GM21360 (cell line): ENCODE results near the gene ITSN1.
"Not testable (repeated sequence)": the region's sequence is repeated elsewhere in the genome, so short reads cannot be mapped to it uniquely, and the experiment has no call there.

Source experiments
- ATAC-seq: cut with Tn5 transposase; IDR thresholded peaks from one replicate; pipeline ENCODE4 v1.9.1; 2021; ENCODE audit warnings: mild to moderate bottlenecking, moderate library complexity; ENCODE audit not compliant: unreplicated experiment

The ITSN1 gene

GRCh38 chr21:33762803-33763581, 120.7 kb downstream of the ITSN1 start:
- no peak for ATAC-seq

- ATAC-seq: no peak
Measured at GRCh38 chr21:33763582-33763899, 121.2 kb downstream of the ITSN1 start.

DNA sequence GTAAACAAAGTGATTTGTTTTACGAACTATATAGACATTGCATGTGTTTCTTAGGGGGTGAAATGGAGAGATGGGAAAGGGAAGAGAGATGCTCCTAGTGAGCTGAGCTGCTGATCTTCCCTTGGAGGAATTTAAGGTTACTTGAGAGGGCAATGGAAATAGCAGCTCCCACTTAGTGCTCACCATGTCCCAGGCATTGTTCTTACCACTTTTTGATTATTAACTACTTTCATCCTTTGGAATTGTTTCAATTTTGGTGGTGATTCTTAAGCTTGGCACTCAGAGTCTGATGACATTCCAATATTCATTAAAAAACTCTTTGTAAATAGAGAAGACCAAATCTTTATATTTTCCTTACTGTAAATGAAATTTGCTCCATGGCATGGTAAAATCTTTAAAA, 124.9 kb downstream of the ITSN1 start:
- no peak for ATAC-seq

DNA sequence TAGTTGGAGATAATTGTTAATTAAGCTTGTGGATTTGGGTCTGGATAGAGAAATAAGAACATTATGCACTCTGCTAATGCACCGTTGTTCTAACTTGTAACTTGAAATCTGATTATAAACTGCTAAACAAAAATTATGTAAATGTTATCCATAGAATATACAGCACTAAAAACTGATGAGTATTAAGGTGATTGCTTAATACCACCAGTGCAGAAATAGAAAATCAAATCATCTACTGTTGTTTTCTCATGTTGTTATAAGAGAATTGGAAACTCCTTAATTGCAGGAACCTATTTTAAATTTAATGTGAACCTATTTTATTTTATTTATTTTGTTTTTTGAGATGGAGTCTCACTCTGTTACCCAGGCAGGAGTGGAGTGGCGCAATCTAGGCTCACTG, 125.7 kb downstream of the ITSN1 start:
- no peak for ATAC-seq

DNA sequence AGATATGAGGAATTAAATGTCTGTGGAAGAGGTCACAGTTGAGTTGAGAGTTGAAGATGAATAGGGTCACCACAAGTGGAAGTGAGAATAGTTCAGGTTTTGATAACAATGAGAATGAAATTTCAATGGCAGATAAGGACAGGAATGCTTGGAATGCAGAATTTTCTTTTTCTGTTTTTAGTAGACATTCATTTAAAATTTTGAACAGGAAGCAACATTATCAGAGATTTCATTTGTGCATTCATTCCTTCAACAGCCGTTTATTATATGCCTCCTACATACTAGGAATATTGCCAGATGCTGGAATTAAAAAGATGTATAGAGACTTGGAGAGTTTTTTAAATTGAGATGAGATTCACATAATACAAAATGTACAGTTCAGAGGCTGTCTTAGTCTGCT, 126.8 kb downstream of the ITSN1 start:
- ATAC-seq: no peak

DNA sequence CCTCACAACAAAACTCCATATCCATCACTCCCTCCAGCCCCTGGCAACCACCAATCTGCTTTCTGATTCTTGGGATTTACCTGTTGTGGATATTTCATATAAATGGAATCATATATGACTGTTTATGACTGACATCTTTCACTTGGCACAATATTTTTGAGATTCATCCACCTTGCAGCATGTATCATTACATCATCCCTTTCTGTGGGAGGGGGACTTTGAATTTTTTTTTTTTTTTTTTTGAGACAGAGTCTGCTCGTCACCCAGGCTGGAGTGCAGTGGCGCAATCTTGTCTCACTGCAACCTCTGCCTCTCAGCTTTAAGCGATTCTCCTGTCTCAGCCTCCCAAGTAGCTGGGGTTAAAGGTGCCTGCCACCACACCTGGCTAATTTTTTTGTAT, 128.2 kb downstream of the ITSN1 start:
- ATAC-seq: no peak

DNA sequence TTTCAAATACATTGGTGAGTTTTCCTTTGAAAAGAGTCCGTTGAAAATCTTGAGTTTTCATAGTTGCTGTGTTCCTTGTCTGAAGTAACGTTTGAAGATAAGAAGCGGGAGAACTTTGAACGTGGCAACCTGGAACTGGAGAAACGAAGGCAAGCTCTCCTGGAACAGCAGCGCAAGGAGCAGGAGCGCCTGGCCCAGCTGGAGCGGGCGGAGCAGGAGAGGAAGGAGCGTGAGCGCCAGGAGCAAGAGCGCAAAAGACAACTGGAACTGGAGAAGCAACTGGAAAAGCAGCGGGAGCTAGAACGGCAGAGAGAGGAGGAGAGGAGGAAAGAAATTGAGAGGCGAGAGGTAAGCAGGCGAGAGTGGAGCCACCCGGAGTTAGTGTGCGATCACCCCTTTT, 129.7 kb downstream of the ITSN1 start:
- no peak for ATAC-seq

GRCh38 chr21:33774551-33774950, 132.2 kb downstream of the ITSN1 start:
- ATAC-seq: no peak

GRCh38 chr21:33775100-33775828, 133.0 kb downstream of the ITSN1 start:
- ATAC-seq: no peak

DNA sequence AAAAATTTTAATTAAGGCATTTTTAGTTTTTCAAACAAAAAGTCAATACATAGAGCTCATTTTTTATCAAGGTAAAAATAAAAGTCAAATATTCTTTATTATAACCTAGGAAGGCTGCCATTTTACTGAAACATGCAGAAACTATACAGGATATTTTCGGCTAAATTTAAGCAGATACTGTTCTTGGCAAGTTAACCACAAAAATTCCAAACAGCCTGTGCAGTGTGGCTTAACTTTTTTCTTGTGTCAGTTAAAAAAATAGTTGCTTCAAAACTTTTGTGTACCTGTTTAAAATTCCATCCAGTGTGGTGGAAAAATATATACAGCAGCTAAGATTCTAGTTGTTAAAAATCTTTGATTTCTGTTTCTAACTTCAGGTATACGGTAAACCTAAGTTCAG, 138.3 kb downstream of the ITSN1 start:
- no peak for ATAC-seq

DNA sequence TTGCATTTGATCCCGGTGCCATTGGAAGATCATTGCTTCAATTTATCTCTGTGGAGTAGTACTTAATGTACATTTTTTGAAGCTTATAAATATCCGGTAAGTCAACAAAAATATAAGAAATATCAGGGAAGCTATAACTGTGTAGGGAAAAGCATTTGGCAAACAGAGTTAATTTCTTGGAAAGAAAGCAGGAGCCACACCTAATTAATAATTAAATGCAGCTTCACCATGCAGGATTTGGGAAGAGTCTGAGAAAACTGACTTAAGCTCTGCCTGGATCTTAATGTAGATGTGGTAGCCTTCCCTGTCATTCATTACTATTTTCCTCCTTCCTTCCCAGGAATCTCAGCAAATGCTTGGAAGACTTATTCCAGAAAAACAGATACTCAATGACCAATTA, 138.8 kb downstream of the ITSN1 start:
- no peak for ATAC-seq

GRCh38 chr21:33783187-33783979, 141.1 kb downstream of the ITSN1 start:
- ATAC-seq: no peak

- no peak for ATAC-seq
Measured at GRCh38 chr21:33787431-33787830, 145.1 kb downstream of the ITSN1 start.

GRCh38 chr21:33788438-33788837, 146.1 kb downstream of the ITSN1 start:
- ATAC-seq: not testable (repeated sequence)

GRCh38 chr21:33789697-33790096, 147.4 kb downstream of the ITSN1 start:
- ATAC-seq: no peak

- no peak for ATAC-seq
Measured at GRCh38 chr21:33791073-33791472, 148.8 kb downstream of the ITSN1 start.

- ATAC-seq: no peak
Measured at GRCh38 chr21:33794596-33794995, 152.3 kb downstream of the ITSN1 start.

DNA sequence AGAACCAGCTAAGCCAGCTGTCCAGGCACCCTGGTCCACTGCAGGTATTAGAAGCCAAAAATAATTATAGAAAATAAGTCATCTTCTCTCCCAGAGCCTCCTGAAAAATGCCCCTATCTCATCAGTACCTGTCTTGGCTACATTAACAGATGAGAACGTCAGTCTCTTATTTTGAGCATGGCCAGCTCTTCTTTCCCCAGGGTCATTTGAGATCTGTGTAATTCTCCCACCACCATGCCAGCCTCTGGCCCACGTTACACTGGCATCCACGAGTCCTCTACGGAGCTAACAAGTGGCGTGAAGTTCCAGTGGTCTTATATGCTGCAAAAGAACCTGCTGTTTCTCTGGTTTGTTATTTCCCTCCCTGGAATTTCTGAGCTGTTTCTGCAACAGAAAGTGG, 155.3 kb downstream of the ITSN1 start:
- no peak for ATAC-seq

GRCh38 chr21:33799378-33800090, 157.2 kb downstream of the ITSN1 start:
- ATAC-seq: no peak

GRCh38 chr21:33800753-33801423, 158.6 kb downstream of the ITSN1 start:
- ATAC-seq: no peak
